Activated T-helper 2 cell treated with anti-CD3 and anti-CD28 coated beads, Interferon-gamma antibody, Interleukin-2, Interleukin-4, amounts not matched to agents 10 μg/mL and 5 μg/mL and 100 μg/mL, durations not matched to agents 14 hours and 24 hours and 36 hours (primary cell): ENCODE measurements around the gene CEP85. TPM values are rescaled to one million over a fixed set of nuclear protein-coding genes. Genes with fewer than 3 reads are reported as not detected.

Experiments used
- DNase-seq: peaks from one replicate; pipeline ENCODE4 v3.0.0; 2021; ENCODE audit warnings: low spot score
- H3K27ac Mint-ChIP-seq: one replicate; pipeline ENCODE4 v1.8.0; 2021; ENCODE audit warnings: mixed read lengths
- H3K27me3 Mint-ChIP-seq: one replicate; pipeline ENCODE4 v1.8.0; 2021; ENCODE audit warnings: low read depth, mixed read lengths
- H3K36me3 Mint-ChIP-seq: one replicate; pipeline ENCODE4 v1.8.0; 2021; ENCODE audit warnings: low read depth, mixed read lengths
- H3K4me1 Mint-ChIP-seq: one replicate; pipeline ENCODE4 v1.8.0; 2021; ENCODE audit warnings: low read depth, mixed read lengths
- H3K4me3 Mint-ChIP-seq: one replicate; pipeline ENCODE4 v1.8.0; 2021; ENCODE audit warnings: low read depth, mild to moderate bottlenecking, moderate library complexity, mixed read lengths
- H3K9me3 Mint-ChIP-seq: one replicate; pipeline ENCODE4 v1.8.0; 2021; ENCODE audit warnings: mixed read lengths
- intact Hi-C: fragments of 100-400 bp; cut with micrococcal nuclease; formaldehyde crosslinking; loops from one replicate; pipeline ENCODE4 v1.15.1; 2023
- total RNA-seq: library from RNA; stranded (reverse); gene quantifications from 2 replicates; pipeline ENCODE4 v1.2.3, GENCODE V29; 2022

CEP85 gene
- total RNA-seq, 1 donor from 2014 or later, result 39.6 TPM

DNA sequence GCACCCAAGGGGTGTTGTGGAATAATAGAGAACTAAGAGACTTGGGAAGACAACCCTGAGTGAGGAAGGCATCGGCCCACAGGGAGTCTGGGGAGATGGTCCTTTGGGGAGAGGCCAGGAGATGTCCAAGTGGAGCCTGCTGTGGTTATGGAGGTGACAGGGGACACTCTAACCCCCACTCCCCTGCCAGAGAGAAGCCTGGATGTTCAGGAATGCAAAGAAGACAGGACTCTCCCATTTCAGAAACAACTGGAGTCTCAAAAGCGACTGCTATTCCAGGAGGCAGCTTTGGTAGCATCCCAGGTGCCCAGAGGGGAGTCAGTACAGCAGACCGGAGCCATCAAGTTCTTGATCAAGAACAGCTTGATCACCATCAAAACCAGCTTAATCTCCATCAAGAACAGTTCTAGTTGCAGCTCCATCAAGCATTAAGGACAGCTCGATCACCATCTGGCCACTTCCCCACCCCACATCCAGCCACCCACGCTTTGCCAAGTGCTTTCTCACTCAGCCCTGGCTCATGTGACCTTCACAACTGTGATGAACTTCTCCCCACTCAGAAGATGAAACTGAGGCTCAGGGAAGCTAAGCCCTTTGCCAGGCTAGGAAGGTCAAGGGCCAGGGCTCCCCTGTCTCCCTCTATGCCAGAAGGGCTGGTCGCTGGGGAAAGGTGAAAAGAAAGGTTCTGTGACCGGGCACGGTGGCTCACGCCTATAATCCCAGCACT, 84.5 kb downstream of the CEP85 start:
- peak overlapping the region; percentile 79 for H3K4me3 Mint-ChIP-seq
- intact Hi-C loops, result loop anchor here (1.0 to 10.0 kb wide), 3 partner anchors 59 to 266 kb away; partner anchors contain the start of gene HMGN2
- H3K36me3 Mint-ChIP-seq, result peaks cover 36% of the 10 kb centered on the region
- no peak for DNase-seq
- no peaks in the 10 kb centered on the region for H3K27me3 Mint-ChIP-seq
- peaks cover 56% of the 10 kb centered on the region for H3K4me1 Mint-ChIP-seq
- peak overlapping the region; percentile 94 for H3K27ac Mint-ChIP-seq
- no peaks in the 10 kb centered on the region for H3K9me3 Mint-ChIP-seq

DNA sequence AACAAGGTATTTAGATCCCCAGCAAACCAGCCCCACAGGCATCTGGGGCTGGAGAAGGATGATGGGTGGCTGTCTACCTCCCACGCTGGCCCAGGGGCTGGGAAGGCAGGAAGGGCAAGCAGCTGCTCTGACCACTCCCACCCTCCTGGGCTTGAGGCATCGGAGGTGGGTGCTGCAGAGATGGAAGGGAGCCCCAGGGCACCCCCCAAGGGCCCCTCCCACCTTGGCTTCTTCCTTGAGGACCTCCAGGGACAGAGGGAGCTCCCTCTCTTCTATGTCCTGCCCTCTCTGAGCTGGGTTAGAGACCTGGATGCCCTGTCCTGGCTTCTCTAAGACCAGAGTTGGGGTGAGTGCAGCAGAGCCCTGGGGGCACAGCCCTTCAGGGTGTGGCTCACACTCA, 86.9 kb downstream of the CEP85 start:
- peaks cover 49% of the 10 kb centered on the region for H3K36me3 Mint-ChIP-seq

DNA sequence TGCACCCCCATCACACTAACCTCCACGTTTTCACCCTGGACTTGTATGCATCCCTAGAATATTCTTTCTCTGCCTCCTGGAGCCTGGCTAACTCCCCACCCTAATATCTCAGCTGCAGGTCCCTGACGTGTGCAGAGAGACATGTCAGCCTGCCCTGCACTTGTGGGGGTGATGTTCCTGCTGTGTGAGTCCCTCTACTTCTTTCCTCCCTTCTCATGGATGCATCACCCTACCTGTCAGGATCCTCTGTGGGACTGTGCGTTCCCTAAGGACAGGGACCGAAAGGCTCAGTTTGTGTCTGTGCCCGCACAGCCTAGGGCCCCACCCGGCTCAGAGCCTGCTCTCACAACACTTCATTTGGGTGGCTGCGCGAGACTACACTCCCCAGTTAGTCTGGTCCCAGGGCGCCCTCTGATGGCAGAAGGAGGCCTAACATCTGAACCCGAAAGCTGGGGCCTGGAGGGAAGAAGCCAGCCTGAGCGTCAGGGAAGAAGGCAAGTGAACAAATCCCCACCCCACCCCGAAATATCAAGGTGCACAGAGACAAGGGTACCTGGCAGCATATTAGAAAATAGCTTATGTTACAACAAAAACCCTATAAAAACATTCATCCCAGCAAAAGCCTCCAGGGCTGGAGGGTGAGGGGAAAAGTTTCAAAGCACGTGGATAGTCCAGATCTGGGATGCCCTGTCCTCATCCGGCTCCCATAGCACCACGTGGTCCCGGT, 87.5 kb downstream of the CEP85 start:
- H3K36me3 Mint-ChIP-seq, result peaks cover 49% of the 10 kb centered on the region
- H3K4me3 Mint-ChIP-seq, result peak overlapping the region; percentile 83
- peak; percentile 87 for DNase-seq
- H3K27me3 Mint-ChIP-seq, result no peaks in the 10 kb centered on the region
- H3K9me3 Mint-ChIP-seq, result no peaks in the 10 kb centered on the region
- peak overlapping the region; percentile 95 for H3K27ac Mint-ChIP-seq
- peaks cover 35% of the 10 kb centered on the region for H3K4me1 Mint-ChIP-seq
- intact Hi-C loops, result loop anchor here (1.0 to 2.0 kb wide), 4 partner anchors 33 to 153 kb away; partner anchors contain the start of genes C1orf232 and ZNF593

More for the DNA sequence above, 86.9 kb downstream of the CEP85 start:
- Mint-ChIP-seq H3K9me3 (no peaks in the 10 kb centered on the region), H3K4me1 (peaks cover 38% of the 10 kb centered on the region), H3K4me3 (peak overlapping the region; percentile 83), H3K27me3 (no peaks in the 10 kb centered on the region), H3K27ac (no peak overlapping the region)
- no peak for DNase-seq
- intact Hi-C loops, result loop anchor here (1.0 to 2.0 kb wide), 4 partner anchors 33 to 152 kb away; partner anchors contain the start of genes C1orf232 and ZNF593

DNA sequence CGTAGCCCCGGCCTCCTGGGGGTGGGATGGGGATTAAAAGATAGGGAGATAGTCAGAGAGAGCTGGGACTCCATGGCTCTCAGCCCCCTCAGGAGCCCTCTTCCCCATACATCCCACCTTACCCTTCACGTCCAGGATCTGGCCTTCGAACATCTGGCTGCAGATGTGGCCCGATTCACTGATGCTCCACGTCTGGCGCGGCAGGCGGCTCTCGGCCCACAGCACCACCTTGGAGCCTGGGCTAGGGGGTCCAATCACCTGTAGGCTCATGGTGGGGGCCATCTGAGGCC, 88.0 kb downstream of the CEP85 start:
- no peak overlapping the region for H3K27ac Mint-ChIP-seq
- H3K36me3 Mint-ChIP-seq, result peaks cover 49% of the 10 kb centered on the region
- H3K9me3 Mint-ChIP-seq, result no peaks in the 10 kb centered on the region
- no peak for DNase-seq
- no peaks in the 10 kb centered on the region for H3K27me3 Mint-ChIP-seq
- peaks cover 34% of the 10 kb centered on the region for H3K4me1 Mint-ChIP-seq
- no peak overlapping the region for H3K4me3 Mint-ChIP-seq
- intact Hi-C loops, result no loop called here

DNA sequence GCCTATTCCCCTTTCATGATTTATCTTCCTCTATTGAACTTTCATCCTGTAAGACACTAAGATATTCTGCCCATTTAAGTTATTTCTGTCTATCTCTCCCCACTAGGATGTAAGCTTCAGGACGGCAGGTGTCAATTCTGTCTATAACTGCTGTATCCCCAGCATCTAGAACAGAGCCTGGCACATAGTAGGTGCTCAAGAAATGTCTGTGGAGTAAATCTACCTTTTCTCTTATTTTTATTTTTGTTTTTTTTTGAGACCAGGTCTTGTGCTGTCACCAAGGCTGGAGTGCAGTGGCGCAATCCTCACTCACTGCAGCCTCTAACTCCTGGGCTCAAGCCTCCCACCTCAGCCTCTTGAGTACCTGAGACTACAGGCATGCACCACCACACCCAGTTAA, 89.4 kb downstream of the CEP85 start:
- peaks cover 23% of the 10 kb centered on the region for H3K4me1 Mint-ChIP-seq
- peaks cover 49% of the 10 kb centered on the region for H3K36me3 Mint-ChIP-seq
- H3K27ac Mint-ChIP-seq, result no peak overlapping the region
- H3K27me3 Mint-ChIP-seq, result no peaks in the 10 kb centered on the region
- intact Hi-C loops, result no loop called here
- DNase-seq, result no peak
- no peak overlapping the region for H3K4me3 Mint-ChIP-seq
- no peaks in the 10 kb centered on the region for H3K9me3 Mint-ChIP-seq

DNA sequence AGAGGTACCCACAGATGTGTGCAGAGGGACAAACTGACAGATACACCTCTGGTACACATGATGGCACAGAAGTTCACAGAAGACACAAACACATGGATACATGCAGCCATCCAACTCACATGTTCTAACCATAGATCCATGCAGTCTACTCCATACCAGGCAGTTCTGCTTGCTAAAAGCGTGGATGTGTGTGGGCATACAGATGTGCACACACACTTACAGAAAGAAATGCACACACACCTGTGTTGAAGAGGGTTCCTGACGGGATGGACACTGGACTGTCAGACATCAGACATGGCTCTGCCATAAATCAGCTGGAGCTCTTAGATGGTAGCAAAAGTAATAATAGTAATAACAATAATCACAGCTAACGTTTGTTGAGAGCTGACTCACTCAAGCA, 90.5 kb downstream of the CEP85 start:
- Mint-ChIP-seq H3K4me3 (no peak overlapping the region), H3K27ac (peak overlapping the region; percentile 21)
- intact Hi-C loops, result no loop called here

DNA sequence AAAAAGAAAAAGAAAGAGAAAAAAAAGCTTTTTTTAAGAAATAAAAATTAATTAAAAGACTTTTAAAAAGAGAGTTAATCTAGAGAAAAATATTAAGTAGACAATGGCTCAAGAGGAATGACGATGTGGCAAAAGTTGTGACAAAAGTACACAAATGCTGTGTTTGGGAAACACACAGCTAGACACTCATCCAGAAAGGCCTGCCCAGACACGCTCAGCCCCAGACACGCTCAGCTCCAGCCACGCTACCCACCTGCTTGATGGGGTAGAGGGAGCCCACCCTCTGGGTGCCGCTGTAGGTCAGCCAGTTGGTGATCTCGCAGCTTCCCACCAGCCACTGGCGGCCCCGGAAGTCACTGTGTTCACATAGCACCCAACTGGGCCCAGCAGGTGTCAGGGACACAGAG, 94.0 kb downstream of the CEP85 start:
- Mint-ChIP-seq H3K36me3 (peaks cover 19% of the 10 kb centered on the region), H3K4me3 (no peak overlapping the region), H3K27ac (no peak overlapping the region), H3K27me3 (peaks cover 1% of the 10 kb centered on the region), H3K9me3 (no peaks in the 10 kb centered on the region), H3K4me1 (peaks cover 4% of the 10 kb centered on the region)
- DNase-seq, result no peak
- intact Hi-C loops, result no loop called here

More for the DNA sequence above, 90.5 kb downstream of the CEP85 start:
- Mint-ChIP-seq H3K27me3 (no peaks in the 10 kb centered on the region), H3K9me3 (no peaks in the 10 kb centered on the region), H3K36me3 (peaks cover 41% of the 10 kb centered on the region), H3K4me1 (peaks cover 20% of the 10 kb centered on the region)
- no peak for DNase-seq

Other genes with a start within 250 kb of the CEP85 start
- 7.3 and 7.7 TPM in 2 replicates for gene PAFAH2, start 236.1 kb upstream of the CEP85 start, total RNA-seq
- not detected in 2 replicates for gene EXTL1, start 212.4 kb upstream of the CEP85 start, total RNA-seq
- gene SLC30A2, start 188.1 kb upstream of the CEP85 start, total RNA-seq, result not detected in 2 replicates
- not detected in 2 replicates for gene TRIM63, start 166.6 kb upstream of the CEP85 start, total RNA-seq
- gene PDIK1L, start 122.4 kb upstream of the CEP85 start, total RNA-seq, result 15.2 and 17.2 TPM in 2 replicates
- gene FAM110D, start 75.1 kb upstream of the CEP85 start, total RNA-seq, result 0.07 TPM in 1 of 2 replicates, not detected in the other
- gene C1orf232, start 65.2 kb upstream of the CEP85 start, total RNA-seq, result not detected in 2 replicates
- gene ZNF593, start 64.3 kb upstream of the CEP85 start, total RNA-seq, result 57.5 and 65.0 TPM in 2 replicates
- gene ZNF593OS, start 62.4 kb upstream of the CEP85 start, total RNA-seq, result not detected in 2 replicates
- gene CNKSR1, start 56.7 kb upstream of the CEP85 start, total RNA-seq, result 3.4 TPM in 2 replicates
- not detected in 2 replicates for gene CATSPER4, start 43.6 kb upstream of the CEP85 start, total RNA-seq
- gene SH3BGRL3, start 45.9 kb downstream of the CEP85 start, total RNA-seq, result 437 TPM in 2 replicates
- 13.1 and 14.2 TPM in 2 replicates for gene UBXN11, start 72.4 kb downstream of the CEP85 start, total RNA-seq
- 237 and 243 TPM in 2 replicates for gene CD52, start 83.8 kb downstream of the CEP85 start, total RNA-seq
- 0.32 and 0.98 TPM in 2 replicates for gene CRYBG2, start 119.9 kb downstream of the CEP85 start, total RNA-seq
- gene ZNF683, start 138.6 kb downstream of the CEP85 start, total RNA-seq, result not detected in 2 replicates
- gene LIN28A, start 176.6 kb downstream of the CEP85 start, total RNA-seq, result not detected in 2 replicates
- 56.2 and 57.3 TPM in 2 replicates for gene DHDDS, start 198.1 kb downstream of the CEP85 start, total RNA-seq
- 579 and 591 TPM in 2 replicates for gene HMGN2, start 238.2 kb downstream of the CEP85 start, total RNA-seq